Umbilical cord (tissue), 2 donors: ENCODE results near the gene C3orf38. TPM values are rescaled to one million over a fixed set of nuclear protein-coding genes. Genes with fewer than 3 reads are reported as not detected.
"Not testable (repeated sequence)": the region's sequence is repeated elsewhere in the genome, so short reads cannot be mapped to it uniquely, and the experiment has no call there.

ENCODE experiments used
- DNase-seq: peaks from one replicate; pipeline ENCODE4 v3.0.0-alpha.2; 2015; ENCODE audit warnings: low spot score
- total RNA-seq: library from RNA; depleted of rRNA; stranded (reverse); fragments of >200 nt; gene quantifications from one replicate; pipeline ENCODE4 v1.2.3, GENCODE V29; 2014; ENCODE audit warnings: low replicate concordance; ENCODE audit not compliant: insufficient read depth

The C3orf38 gene
- total RNA-seq = 45.5 TPM

DNA sequence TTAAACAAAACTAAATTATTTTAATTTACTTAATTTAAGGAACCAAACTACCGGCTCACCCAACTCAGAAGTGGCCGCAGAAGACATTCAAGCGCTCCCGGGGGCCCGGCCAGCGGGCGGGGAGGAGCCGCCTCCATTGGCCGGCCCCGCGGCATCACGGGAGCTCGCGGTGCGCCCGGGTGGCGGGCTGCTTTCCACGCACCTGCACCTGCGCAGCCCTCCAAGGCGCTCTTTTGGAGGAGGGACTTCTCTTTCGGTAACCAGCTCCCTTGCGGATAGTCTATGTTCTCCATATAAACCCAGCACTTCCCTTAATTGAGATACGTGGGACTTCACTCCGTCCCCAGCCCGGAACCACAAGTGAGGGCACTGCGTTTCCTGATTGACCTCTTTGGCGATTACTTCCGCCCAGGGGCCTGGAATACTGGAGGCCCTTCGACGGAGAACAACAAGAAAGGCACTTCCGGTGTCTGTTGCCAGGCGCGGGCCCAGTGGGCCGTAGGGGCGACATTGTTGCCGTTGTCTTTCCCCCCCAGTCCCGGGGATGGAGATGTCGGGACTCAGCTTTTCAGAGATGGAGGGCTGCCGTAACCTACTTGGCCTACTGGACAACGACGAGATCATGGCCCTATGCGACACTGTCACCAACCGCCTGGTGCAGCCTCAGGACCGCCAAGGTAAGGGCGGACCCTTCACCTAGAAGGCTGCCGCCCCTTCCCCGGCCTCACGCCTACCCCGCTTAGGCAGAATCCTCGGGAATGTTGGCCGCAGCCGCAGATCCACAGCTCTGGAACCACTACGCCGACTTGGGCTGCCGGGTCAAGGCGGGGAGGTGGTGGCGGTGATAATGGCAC lies at the start of gene C3orf38:
Gene C3orf38 (plus strand): TSS at position 451 of the 854 bp plus-strand sequence. CDS start 94 bp downstream, at position 545.
- peak; percentile 97 for DNase-seq

DNA sequence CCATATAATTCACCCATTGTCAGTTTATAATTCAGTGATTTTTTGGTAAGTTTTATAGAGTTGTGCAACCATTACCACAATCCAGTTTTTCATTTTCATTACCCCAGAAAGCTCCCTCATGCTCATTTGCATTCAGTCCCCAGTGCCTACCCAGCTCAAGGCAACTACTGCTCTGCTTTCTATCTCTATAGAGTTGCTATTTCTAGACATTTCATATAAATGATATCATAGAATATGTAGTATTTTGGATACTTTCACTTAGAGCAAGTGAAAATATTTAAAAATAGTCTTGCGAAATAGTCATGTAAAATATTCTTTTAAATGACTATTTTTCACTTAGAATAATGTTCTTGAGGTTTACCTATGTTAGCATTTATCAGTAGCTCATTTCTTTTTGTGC lies 48.6 kb upstream of the C3orf38 start:
- DNase-seq = no peak

DNA sequence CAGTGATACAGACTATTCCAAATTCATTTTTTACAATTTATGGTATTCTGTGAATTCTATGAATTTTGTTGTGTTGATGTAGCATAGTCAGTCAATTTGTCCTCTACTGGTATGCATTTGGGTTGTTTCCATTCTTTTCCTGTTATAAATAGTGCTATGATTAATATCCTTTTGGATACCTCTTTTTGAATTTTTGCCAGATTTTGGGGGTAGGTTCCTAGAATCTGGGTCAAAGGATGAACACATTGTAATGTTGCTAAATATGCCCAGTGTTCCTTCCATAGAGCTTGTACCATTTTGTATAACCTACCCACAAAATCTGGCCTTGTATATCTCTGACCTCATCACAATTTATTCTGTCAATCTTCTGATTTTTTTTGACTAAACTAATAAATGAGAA lies 44.4 kb upstream of the C3orf38 start:
- no peak for DNase-seq

GRCh38 chr3:88112289-88112688 lies 37.5 kb upstream of the C3orf38 start:
- DNase-seq = no peak

GRCh38 chr3:88113311-88114162 lies 36.2 kb upstream of the C3orf38 start:
- DNase-seq = peak; percentile 75

- no peak for DNase-seq
Observed at GRCh38 chr3:88114878-88115549, 34.7 kb upstream of the C3orf38 start.

GRCh38 chr3:88117683-88118082 lies 32.1 kb upstream of the C3orf38 start:
- no peak for DNase-seq

- not testable (repeated sequence) for DNase-seq
Observed at GRCh38 chr3:88118603-88119002, 31.2 kb upstream of the C3orf38 start.

DNA sequence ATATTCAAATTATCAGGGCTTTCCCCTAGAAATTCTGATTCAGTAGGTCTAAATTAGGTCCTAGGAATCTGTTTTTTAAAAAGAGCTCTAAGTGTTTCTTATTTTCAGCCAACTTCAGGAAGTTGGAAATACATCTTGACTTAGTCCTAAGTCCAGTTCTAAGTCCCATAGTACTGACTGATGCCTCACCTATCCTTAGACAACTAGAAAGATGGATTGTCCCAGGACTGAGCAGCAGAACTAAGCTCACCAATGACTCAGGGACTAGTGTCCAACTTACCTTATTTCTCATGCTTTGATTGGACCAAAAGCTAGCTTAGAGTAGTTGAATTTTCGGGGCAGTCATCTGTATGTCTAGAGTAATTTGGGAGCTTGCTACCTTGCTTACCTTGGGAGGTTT lies 26.2 kb upstream of the C3orf38 start:
- no peak for DNase-seq

DNA sequence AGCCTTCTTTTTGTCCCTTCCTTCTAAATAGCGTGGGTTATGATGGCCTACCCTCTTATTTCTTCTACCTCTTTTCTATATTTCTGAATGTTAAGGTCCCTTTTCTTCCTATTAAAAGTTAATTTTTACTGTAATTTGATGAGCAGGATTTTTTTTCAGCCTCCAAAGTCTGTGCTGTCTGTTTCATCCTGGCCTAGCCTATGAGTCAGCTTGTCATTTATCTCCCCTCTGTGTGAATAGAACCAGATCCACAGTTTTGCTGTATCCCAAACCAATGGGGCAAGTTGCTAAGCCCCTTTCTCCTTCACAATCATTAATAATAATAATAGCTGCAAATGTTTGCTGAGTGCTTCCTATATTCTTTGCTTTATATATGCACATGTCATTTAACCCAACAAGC lies 18.1 kb upstream of the C3orf38 start:
- DNase-seq = no peak

- DNase-seq = no peak
Observed at GRCh38 chr3:88132894-88133293, 16.9 kb upstream of the C3orf38 start.

- DNase-seq = no peak
Observed at GRCh38 chr3:88133711-88134263, 16.0 kb upstream of the C3orf38 start.

- DNase-seq = no peak
Observed at GRCh38 chr3:88137836-88138235, 11.9 kb upstream of the C3orf38 start.

GRCh38 chr3:88141458-88142083 lies 8.2 kb upstream of the C3orf38 start:
- DNase-seq = peak; percentile 42

- DNase-seq = no peak
Observed at GRCh38 chr3:88142094-88142624, 7.6 kb upstream of the C3orf38 start.

DNA sequence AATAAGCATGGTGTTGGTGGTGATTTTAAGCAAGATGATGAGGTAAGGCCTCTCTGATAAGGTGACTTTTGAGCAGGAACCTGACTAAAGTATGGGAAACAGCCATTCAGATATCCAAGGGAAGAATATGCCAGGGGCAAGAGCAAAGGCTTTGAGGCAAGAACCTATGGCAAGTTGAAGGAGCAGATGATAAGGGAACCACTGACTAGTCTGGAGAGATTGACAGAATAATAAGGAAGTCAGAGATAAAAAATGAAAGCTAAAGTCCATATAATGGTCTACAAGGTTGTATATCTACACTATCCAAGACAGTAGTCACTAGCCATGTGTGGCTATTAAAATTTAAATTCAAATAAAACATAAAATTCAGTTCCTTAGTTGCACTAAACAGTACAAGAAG lies 2.5 kb upstream of the C3orf38 start:
- DNase-seq = no peak

- DNase-seq = no peak
Observed at GRCh38 chr3:88148651-88149050, 1.1 kb upstream of the C3orf38 start.

- DNase-seq = no peak
Observed at GRCh38 chr3:88149101-88149508, 654 bp upstream of the C3orf38 start.

DNA sequence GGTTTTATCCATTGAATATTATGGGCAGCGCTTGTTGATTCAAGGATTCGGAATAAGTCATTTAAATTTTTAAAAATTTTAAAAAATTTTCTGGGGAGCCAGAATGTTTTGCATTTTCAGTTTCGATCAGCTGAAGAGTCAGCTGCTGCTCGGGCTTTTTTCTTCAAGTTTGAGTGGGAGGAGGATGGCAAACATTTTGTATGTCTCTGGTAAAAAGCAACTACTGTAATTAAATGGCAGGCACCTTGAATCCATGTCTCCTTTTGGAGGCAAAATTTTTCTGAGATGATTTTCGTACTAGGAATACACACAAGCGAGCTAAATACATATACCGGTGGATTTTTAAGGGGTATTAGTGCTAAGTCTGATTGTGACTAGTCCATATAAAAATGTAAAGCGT lies 612 bp downstream of the C3orf38 start:
- DNase-seq = peak; percentile 40

DNA sequence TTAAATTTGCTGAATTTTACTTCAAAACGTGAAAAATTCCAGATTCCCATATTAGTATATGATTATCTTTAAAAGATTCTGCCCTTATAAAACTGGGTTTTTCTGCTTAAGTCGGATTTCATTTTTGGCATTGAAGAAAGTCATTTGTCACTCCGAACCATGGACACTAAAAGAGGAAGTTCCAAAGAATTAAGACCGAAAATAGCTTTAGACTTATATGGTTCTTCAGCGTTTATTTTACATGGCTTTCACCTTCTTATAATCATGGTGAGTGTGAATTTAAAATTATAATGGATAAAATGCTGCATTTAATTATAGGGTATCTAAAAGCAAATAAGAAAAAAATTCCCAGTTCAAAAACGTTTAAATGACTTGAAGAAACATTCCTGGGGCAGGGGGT lies 1.0 kb downstream of the C3orf38 start:
- DNase-seq = no peak

GRCh38 chr3:88151358-88151757 lies 1.6 kb downstream of the C3orf38 start:
- DNase-seq = no peak
